Lower leg skin (tissue), 3 donors: Measurements from ENCODE around the gene TMEM132D.

Experiments
- CTCF ChIP-seq, 3 donors: fragments of 450-650 bp; IDR thresholded peaks; one replicate each; pipeline ENCODE4 v1.5.1; 2016; ENCODE audit warnings: antibody characterized with exemption in 3 of 3, mild to moderate bottlenecking in 3 of 3, moderate library complexity in 2 of 3
- POLR2A ChIP-seq, 2 donors: fragments of 450-650 bp; IDR thresholded peaks; one replicate each; pipeline ENCODE4 v1.6.1; 2016 to 2017; ENCODE audit warnings: antibody characterized with exemption in 2 of 2, mild to moderate bottlenecking in 1 of 2, moderate library complexity in 1 of 2

- TF ChIP-seq CTCF (IDR thresholded peaks at IDR 0.05) (no peak), POLR2A (IDR thresholded peaks at IDR 0.05) (no peak)
Observed at GRCh38 chr12:129851296-129851695, 52.5 kb downstream of the TMEM132D start.
